Naive B cell (primary cell): Measurements from ENCODE around the gene FASTKD3. TPM values are rescaled to one million over a fixed set of nuclear protein-coding genes. Genes with fewer than 3 reads are reported as not detected.
A peak's percentile ranks its signal among the peaks of the same experiment; 100 is the strongest.

Source experiments
- ATAC-seq, 2 donors: fragments of 150-1000 bp; cut with Tn5 transposase; 2 replicates each; pipeline ENCODE4 v1.10.0; 2021; ENCODE audit warnings: low read depth in 2 of 2, mild to moderate bottlenecking in 2 of 2, moderate library complexity in 2 of 2
- DNase-seq: peaks from one replicate; pipeline ENCODE4 v3.0.0; 2022
- H3K27ac Mint-ChIP-seq, 6 donors: one replicate each; pipeline ENCODE4 v1.8.0; 2020 to 2022; ENCODE audit warnings: mild to moderate bottlenecking in 6 of 6, mixed read lengths in 6 of 6, moderate library complexity in 5 of 6, inconsistent platforms in 2 of 6
- H3K27me3 Mint-ChIP-seq, 3 donors: one replicate each; pipeline ENCODE4 v1.8.0; 2021 to 2022; ENCODE audit warnings: mixed read lengths in 3 of 3, mild to moderate bottlenecking in 1 of 3
- H3K36me3 Mint-ChIP-seq, 2 donors: one replicate each; pipeline ENCODE4 v1.8.0; 2020 to 2022; ENCODE audit warnings: mixed read lengths in 2 of 2, inconsistent platforms in 1 of 2, mild to moderate bottlenecking in 1 of 2
- H3K4me1 Mint-ChIP-seq, 3 donors: one replicate each; pipeline ENCODE4 v1.8.0; 2020 to 2022; ENCODE audit warnings: mixed read lengths in 3 of 3, inconsistent platforms in 1 of 3, mild to moderate bottlenecking in 1 of 3, moderate library complexity in 1 of 3
- H3K4me3 Mint-ChIP-seq, 8 donors: one replicate each; pipeline ENCODE4 v1.8.0; 2020 to 2022; ENCODE audit warnings: mild to moderate bottlenecking in 8 of 8, mixed read lengths in 8 of 8, moderate library complexity in 8 of 8, inconsistent platforms in 2 of 8
- H3K9me3 Mint-ChIP-seq, 7 donors: one replicate each; pipeline ENCODE4 v1.8.0; 2020 to 2022; ENCODE audit warnings: mixed read lengths in 7 of 7, mild to moderate bottlenecking in 5 of 7, inconsistent platforms in 2 of 7, moderate library complexity in 1 of 7
- polyA plus RNA-seq, 6 donors: library from polyadenylated mRNA; unstranded; fragments of 300-500 nt; fragmentation: Illumina TruSeq; gene quantifications; one replicate each; pipeline ENCODE4 v1.2.3, GENCODE V29; 2021; ENCODE audit warnings: low read depth in 6 of 6

FASTKD3 gene
- polyA plus RNA-seq, 6 donors from 2014 or later: 9.2 to 22.1 (median 12.4) TPM

- no peaks in the 10 kb centered on the region for H3K27me3 Mint-ChIP-seq
- no peaks in the 10 kb centered on the region for H3K9me3 Mint-ChIP-seq
- no peak overlapping the region for H3K4me3 Mint-ChIP-seq
- H3K27ac Mint-ChIP-seq: no peak overlapping the region
- no peak for ATAC-seq
- DNase-seq: no peak
- peaks cover 37 to 38% of the 10 kb centered on the region in 2 donors for H3K36me3 Mint-ChIP-seq
- H3K4me1 Mint-ChIP-seq: peaks cover 0 to 4% (median 0%) of the 10 kb centered on the region in 3 donors
These were observed 26.0 kb upstream of the FASTKD3 start for GRCh38 chr5:7894860-7895259.

- Mint-ChIP-seq H3K27ac (peak overlapping the region in 1 of 6 donors; percentile 7), H3K9me3 (no peaks in the 10 kb centered on the region), H3K4me3 (peak overlapping the region in 1 of 8 donors; percentile 47), H3K36me3 (peaks cover 35 to 37% of the 10 kb centered on the region in 2 donors), H3K4me1 (peaks cover 0 to 4% (median 0%) of the 10 kb centered on the region in 3 donors), H3K27me3 (no peaks in the 10 kb centered on the region)
- ATAC-seq (no peak), DNase-seq (no peak)
These were observed 25.6 kb upstream of the FASTKD3 start for GRCh38 chr5:7894439-7894838.

GRCh38 chr5:7888901-7889300, 20.1 kb upstream of the FASTKD3 start:
- no peak overlapping the region for H3K4me3 Mint-ChIP-seq
- H3K4me1 Mint-ChIP-seq: no peaks in the 10 kb centered on the region
- DNase-seq (no peak), ATAC-seq (no peak)
- no peaks in the 10 kb centered on the region for H3K9me3 Mint-ChIP-seq
- peaks cover 10 to 18% of the 10 kb centered on the region in 2 donors for H3K36me3 Mint-ChIP-seq
- peak overlapping the region in 1 of 6 donors; percentile 48 for H3K27ac Mint-ChIP-seq
- H3K27me3 Mint-ChIP-seq: no peaks in the 10 kb centered on the region

- ATAC-seq: peak in 1 of 2 donors; percentile 23
- Mint-ChIP-seq H3K27ac (peak overlapping the region in 2 of 6 donors; percentile 7 to 75), H3K9me3 (no peaks in the 10 kb centered on the region), H3K36me3 (peaks cover 11 to 16% of the 10 kb centered on the region in 2 donors), H3K27me3 (no peaks in the 10 kb centered on the region), H3K4me1 (peaks cover 0 to 1% (median 0%) of the 10 kb centered on the region in 3 donors), H3K4me3 (no peak overlapping the region)
- DNase-seq: peak; percentile 15
These were observed 18.1 kb upstream of the FASTKD3 start for GRCh38 chr5:7886849-7887475.

GRCh38 chr5:7884491-7885267, 15.8 kb upstream of the FASTKD3 start:
- Mint-ChIP-seq H3K36me3 (peaks cover 17 to 19% of the 10 kb centered on the region in 2 donors), H3K4me1 (peaks cover 3 to 5% (median 5%) of the 10 kb centered on the region in 3 donors), H3K27me3 (no peaks in the 10 kb centered on the region), H3K9me3 (peaks cover 0 to 1% (median 0%) of the 10 kb centered on the region in 7 donors), H3K27ac (peak overlapping the region in 1 of 6 donors; percentile 20), H3K4me3 (no peak overlapping the region)
- no peak for ATAC-seq
- no peak for DNase-seq

GRCh38 chr5:7882926-7883325, 14.1 kb upstream of the FASTKD3 start:
- peaks cover 0 to 1% (median 0%) of the 10 kb centered on the region in 7 donors for H3K9me3 Mint-ChIP-seq
- ATAC-seq (no peak), DNase-seq (no peak)
- H3K4me3 Mint-ChIP-seq: no peak overlapping the region
- no peaks in the 10 kb centered on the region for H3K27me3 Mint-ChIP-seq
- peaks cover 3 to 5% (median 5%) of the 10 kb centered on the region in 3 donors for H3K4me1 Mint-ChIP-seq
- peaks cover 17 to 19% of the 10 kb centered on the region in 2 donors for H3K36me3 Mint-ChIP-seq
- H3K27ac Mint-ChIP-seq: peak overlapping the region in 1 of 6 donors; percentile 7

- Mint-ChIP-seq H3K4me3 (no peak overlapping the region), H3K36me3 (peaks cover 11 to 19% of the 10 kb centered on the region in 2 donors), H3K9me3 (peaks cover 0 to 1% (median 0%) of the 10 kb centered on the region in 7 donors), H3K4me1 (peaks cover 3 to 5% (median 5%) of the 10 kb centered on the region in 3 donors), H3K27ac (peak overlapping the region in 2 of 6 donors; percentile 54 to 77), H3K27me3 (no peaks in the 10 kb centered on the region)
- ATAC-seq (no peak), DNase-seq (no peak)
These were observed 13.0 kb upstream of the FASTKD3 start for GRCh38 chr5:7881816-7882215.

- DNase-seq: no peak
- Mint-ChIP-seq H3K9me3 (peaks cover 0 to 1% (median 0%) of the 10 kb centered on the region in 7 donors), H3K4me1 (peaks cover 5 to 8% (median 5%) of the 10 kb centered on the region in 3 donors), H3K36me3 (peaks cover 17 to 25% of the 10 kb centered on the region in 2 donors), H3K4me3 (no peak overlapping the region), H3K27ac (no peak overlapping the region), H3K27me3 (no peaks in the 10 kb centered on the region)
- no peak for ATAC-seq
These were observed 12.3 kb upstream of the FASTKD3 start for GRCh38 chr5:7881091-7881490.

GRCh38 chr5:7878381-7878873, 9.6 kb upstream of the FASTKD3 start:
- DNase-seq: no peak
- Mint-ChIP-seq H3K4me3 (no peak overlapping the region), H3K27ac (no peak overlapping the region)

GRCh38 chr5:7877851-7878250, 9.0 kb upstream of the FASTKD3 start:
- Mint-ChIP-seq H3K36me3 (peaks cover 15 to 24% of the 10 kb centered on the region in 2 donors), H3K4me1 (peaks cover 10 to 19% (median 13%) of the 10 kb centered on the region in 3 donors), H3K27ac (peak overlapping the region in 2 of 6 donors; percentile 24 to 72), H3K27me3 (no peaks in the 10 kb centered on the region), H3K9me3 (peaks cover 0 to 1% (median 0%) of the 10 kb centered on the region in 7 donors), H3K4me3 (no peak overlapping the region)
- DNase-seq: no peak
- ATAC-seq: no peak

More at GRCh38 chr5:7878381-7878873, 9.6 kb upstream of the FASTKD3 start:
- peaks cover 16 to 29% of the 10 kb centered on the region in 2 donors for H3K36me3 Mint-ChIP-seq
- H3K4me1 Mint-ChIP-seq: peaks cover 7 to 16% (median 8%) of the 10 kb centered on the region in 3 donors
- no peaks in the 10 kb centered on the region for H3K27me3 Mint-ChIP-seq
- ATAC-seq: no peak
- H3K9me3 Mint-ChIP-seq: peaks cover 0 to 1% (median 0%) of the 10 kb centered on the region in 7 donors

- no peaks in the 10 kb centered on the region for H3K27me3 Mint-ChIP-seq
- peaks cover 15 to 22% (median 16%) of the 10 kb centered on the region in 3 donors for H3K4me1 Mint-ChIP-seq
- H3K27ac Mint-ChIP-seq: no peak overlapping the region
- H3K4me3 Mint-ChIP-seq: no peak overlapping the region
- H3K36me3 Mint-ChIP-seq: peaks cover 12 to 22% of the 10 kb centered on the region in 2 donors
- DNase-seq (no peak), ATAC-seq (no peak)
- peaks cover 0 to 1% (median 0%) of the 10 kb centered on the region in 7 donors for H3K9me3 Mint-ChIP-seq
These were observed 8.0 kb upstream of the FASTKD3 start for GRCh38 chr5:7876867-7877266.

GRCh38 chr5:7875151-7875550, 6.3 kb upstream of the FASTKD3 start:
- no peak overlapping the region for H3K4me3 Mint-ChIP-seq
- peaks cover 18 to 27% (median 19%) of the 10 kb centered on the region in 3 donors for H3K4me1 Mint-ChIP-seq
- H3K27ac Mint-ChIP-seq: no peak overlapping the region
- no peak for DNase-seq
- no peak for ATAC-seq
- H3K27me3 Mint-ChIP-seq: no peaks in the 10 kb centered on the region
- peaks cover 8 to 15% of the 10 kb centered on the region in 2 donors for H3K36me3 Mint-ChIP-seq
- no peaks in the 10 kb centered on the region for H3K9me3 Mint-ChIP-seq

GRCh38 chr5:7874639-7875038, 5.8 kb upstream of the FASTKD3 start:
- Mint-ChIP-seq H3K36me3 (peaks cover 8 to 15% of the 10 kb centered on the region in 2 donors), H3K4me1 (peaks cover 22 to 31% (median 23%) of the 10 kb centered on the region in 3 donors), H3K9me3 (no peaks in the 10 kb centered on the region), H3K4me3 (no peak overlapping the region), H3K27me3 (no peaks in the 10 kb centered on the region), H3K27ac (no peak overlapping the region)
- DNase-seq (no peak), ATAC-seq (no peak)
